Left hindlimb (tissue), 1 donor: ENCODE results near the gene KRTAP8-1.

Experiments used
- DNase-seq: peaks from one replicate; pipeline ENCODE4 v3.0.0-alpha.2; 2018

The KRTAP8-1 gene

GRCh38 chr21:30813174-30813573, at the start of gene KRTAP8-1:
TSS of gene KRTAP8-1 (minus strand) at chr21:30813274. CDS start at chr21:30813220, 54 bp downstream.
- no peak for DNase-seq

DNA sequence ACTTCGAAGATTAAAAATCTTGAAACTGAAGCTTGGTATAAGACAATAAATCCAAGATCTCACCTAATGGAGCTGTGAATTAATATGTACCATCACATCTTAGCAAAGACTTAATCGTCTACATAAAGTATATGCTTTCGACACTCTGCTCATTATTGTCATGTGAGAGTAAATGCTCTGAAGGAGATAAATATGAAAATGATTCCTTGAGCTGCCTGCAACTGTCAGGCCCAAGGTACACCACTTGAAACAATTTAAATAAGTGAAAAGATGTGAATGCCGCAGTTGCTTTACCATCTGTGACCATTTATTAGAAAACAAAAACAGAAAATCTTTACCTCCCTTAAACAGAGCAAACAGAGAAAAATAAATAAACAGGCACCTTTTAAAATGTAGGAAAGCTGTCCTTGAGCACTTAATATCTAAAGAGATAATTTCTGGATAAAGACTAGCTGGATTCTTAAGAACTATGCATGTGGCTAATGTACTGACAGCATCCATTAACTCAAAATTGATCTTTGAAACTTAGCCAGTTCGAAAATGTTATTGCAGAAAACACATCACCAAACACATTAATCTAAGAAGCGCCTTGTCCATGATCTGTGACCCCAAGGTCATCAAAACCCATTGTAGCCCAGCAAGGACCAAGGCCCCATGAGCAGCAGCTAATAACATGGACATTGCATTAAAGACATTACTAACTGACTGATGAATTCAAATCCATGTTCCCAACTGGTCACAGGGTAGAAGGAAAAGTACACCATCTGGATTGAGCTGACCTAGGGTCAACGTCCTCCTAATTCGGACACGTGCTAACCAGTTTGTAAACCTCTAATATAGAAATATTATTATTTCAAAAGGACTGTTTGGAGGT, 34.8 kb upstream of the KRTAP8-1 start:
- DNase-seq, result no peak

DNA sequence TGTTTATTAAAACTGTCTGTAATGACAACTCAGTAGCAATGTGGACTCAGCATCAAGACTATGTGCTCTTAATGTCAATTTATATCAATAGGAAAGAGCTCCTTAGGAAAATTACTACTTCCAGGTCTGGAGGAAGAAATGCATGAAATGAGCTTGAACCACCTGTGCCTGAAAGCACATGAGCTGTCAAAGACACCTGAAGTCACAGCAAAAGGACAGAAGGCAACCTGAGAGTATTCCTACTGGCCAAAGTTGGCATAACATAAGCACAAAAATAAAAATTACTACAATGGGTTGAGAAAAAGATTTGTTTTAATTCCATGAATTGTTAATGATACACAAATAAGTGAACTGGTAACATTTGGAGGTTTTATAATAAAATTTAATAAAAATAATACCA, 29.9 kb upstream of the KRTAP8-1 start:
- no peak for DNase-seq

DNA sequence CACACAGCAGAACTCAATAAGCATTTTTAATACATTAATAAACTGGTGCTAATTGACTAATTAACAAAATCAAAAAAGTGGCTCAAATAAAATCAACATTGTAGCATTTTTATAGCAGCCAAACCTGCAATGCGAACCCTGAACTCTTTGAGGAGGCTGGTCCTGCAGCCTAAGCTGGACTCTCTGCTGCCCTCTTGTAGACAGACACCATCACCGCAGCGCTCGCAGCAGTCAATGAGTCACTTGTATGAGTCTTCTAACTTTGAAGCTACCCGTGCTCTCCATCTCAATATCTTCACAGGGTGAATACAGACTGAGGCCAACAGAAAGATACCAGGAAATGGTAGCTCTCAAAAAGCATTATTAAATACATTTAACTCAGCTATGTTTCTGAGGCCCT, 26.2 kb upstream of the KRTAP8-1 start:
- DNase-seq, result no peak

DNA sequence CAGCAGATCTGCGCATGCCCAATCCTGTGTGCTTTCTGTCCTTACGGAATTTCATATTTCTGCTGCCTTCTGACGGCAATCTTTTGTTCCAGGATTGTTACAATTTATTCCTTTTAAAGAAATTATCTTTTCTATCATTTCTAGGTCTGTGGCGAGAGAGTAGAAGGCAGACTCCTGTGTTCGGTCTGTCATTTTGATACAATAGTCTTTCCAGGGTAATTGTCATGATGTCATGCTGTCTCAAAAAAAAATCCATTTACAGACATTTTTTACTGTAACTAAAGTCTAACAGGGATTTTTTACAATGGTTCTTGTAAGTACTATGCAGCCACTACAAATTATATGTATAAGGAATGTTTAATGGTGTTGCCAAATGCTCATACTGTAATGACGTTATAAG, 25.5 kb upstream of the KRTAP8-1 start:
- no peak for DNase-seq

DNA sequence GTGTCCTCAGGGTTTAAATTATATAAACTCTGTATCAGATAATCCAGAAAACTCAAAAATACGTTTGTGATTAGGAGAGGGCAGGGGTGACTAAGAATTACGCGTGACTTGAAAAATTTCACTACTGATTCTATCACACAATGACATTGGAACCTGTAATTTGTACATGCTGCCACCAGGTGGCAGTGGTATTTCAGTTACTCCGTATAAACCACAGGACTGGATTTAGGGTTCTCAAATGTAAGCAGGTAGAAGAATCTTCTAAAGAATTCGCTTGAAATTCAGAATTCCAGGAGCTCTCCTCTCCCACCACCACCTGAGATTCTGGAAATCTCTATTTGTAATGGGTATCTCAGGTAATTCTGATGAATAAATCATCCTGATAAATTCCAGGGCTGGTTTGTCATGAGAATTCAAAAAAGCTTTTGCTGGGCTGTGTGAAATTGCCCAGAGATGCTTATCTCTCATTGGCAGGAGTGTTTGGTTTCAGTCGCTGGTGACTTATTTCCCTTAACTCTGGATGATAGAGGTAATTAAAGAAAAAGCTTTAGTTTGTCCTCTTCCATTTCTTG, 18.2 kb upstream of the KRTAP8-1 start:
- no peak for DNase-seq

DNA sequence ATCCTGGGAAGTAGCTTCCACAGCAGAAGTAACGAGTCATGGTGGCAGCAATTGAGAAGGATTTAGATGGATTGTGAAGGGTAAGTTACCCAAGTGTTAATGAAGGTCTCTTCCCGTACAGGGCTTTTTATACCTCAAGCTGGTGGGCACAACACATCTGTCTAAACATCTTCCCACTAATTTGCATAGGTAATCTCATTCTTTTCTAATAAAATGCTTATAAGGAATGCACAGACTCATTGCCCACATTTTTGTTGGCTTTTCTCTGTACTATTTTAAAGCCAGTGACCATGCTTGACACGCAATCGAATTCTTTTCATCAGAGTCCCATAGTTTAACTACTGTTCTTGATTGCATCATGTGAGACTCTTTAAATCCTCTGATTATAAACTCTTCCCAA, 16.6 kb upstream of the KRTAP8-1 start, which contains the start of gene KRTAP7-1:
Gene KRTAP7-1, minus strand, starts transcription at position 101 of the 400 bp plus-strand sequence. Its CDS starts 61 bp downstream, at position 40.
- DNase-seq, result no peak

- DNase-seq, result no peak
These were observed 6.0 kb upstream of the KRTAP8-1 start for GRCh38 chr21:30818837-30819610.

- DNase-seq, result no peak
These were observed 12.5 kb downstream of the KRTAP8-1 start for GRCh38 chr21:30800605-30801004.

DNA sequence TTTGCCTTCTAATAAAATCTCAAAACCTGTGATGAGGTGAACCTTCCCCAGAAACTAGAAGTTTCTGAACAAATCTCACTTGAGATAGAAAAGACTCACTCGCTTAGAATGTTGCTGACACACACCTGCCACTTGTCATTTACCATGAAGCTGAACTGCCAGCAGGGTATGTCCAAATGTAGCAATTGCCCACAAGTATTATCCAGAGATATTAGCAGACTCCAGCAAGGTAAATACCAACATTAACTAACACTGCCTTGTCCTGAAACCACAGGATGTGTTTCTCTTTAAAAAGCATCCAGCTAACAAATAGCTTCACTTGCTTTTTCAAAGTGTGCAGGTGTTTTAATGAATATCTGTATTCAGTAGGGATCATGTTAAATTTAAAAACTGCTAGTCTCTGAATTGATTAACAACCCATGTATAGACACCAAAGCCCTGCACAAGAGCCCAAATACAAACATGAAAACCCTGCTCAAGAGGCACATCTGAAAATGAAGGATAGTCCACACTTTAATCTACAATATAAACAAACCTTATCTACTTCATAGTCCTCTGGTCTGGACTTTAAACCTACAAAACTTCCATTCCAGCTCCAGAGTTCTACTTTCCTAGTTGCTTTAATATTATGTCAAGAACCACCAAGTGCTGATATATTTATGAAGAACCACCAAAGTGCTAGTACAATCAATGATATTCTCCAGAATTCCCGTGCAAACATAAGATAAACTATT, 19.3 kb downstream of the KRTAP8-1 start:
- no peak for DNase-seq

- no peak for DNase-seq
These were observed 33.8 kb downstream of the KRTAP8-1 start for GRCh38 chr21:30779249-30779648.

GRCh38 chr21:30769724-30770431, 43.2 kb downstream of the KRTAP8-1 start:
- no peak for DNase-seq
